H1 (cell line): ENCODE results near the gene TGFBR2. TPM values are rescaled to one million over a fixed set of nuclear protein-coding genes. Genes with fewer than 3 reads are reported as not detected.

Experiments
- CTCF ChIA-PET: fragments of 300-600 bp; sonication (Branson Sonifier 250); formaldehyde crosslinking; loops from one replicate; lab custom pipeline; 2021; ENCODE audit not compliant: partially characterized antibody; lab: Charles Lee
- POLR2A ChIA-PET: fragments of 300-600 bp; sonication (Branson Sonifier 250); formaldehyde crosslinking; loops from one replicate; lab custom pipeline; 2021; ENCODE audit warnings: inconsistent platforms; ENCODE audit not compliant: partially characterized antibody; lab: Charles Lee
- DNase-seq, 2 experiments: peaks; one replicate each; pipeline versions ENCODE4 v3.0.0 to v3.0.0-alpha.2; 2010 to 2022; ENCODE audit warnings: low spot score in 2 of 2, low read depth in 1 of 2, mixed read lengths in 1 of 2
- FAIRE-seq: peaks from 2 replicates; lab custom pipeline; 2011; peaks lifted over from hg19 to GRCh38; lab: Jason Lieb, UNC
- H2AFZ ChIP-seq: 2 replicates; pipeline ENCODE4 v1.8.1; 2012; ENCODE audit warnings: low read length, inconsistent platforms
- H2AK5ac ChIP-seq: 2 replicates; pipeline ENCODE4 v1.6.1; 2013; ENCODE audit warnings: low read depth, low read length
- H2BK120ac ChIP-seq: replicated peaks from 2 replicates; pipeline ENCODE3; 2013; ENCODE audit warnings: low read depth, low read length, inconsistent platforms
- H2BK12ac ChIP-seq: 2 replicates; pipeline ENCODE4 v1.6.1; 2013; ENCODE audit warnings: low read depth, low read length
- H2BK15ac ChIP-seq: 2 replicates; pipeline ENCODE4 v1.6.1; 2013; ENCODE audit warnings: low read length
- H2BK20ac ChIP-seq: 2 replicates; pipeline ENCODE4 v1.6.1; 2013; ENCODE audit warnings: low read length
- H2BK5ac ChIP-seq: 2 replicates; pipeline ENCODE4 v1.6.1; 2013; ENCODE audit warnings: low read depth, low read length
- H3K14ac ChIP-seq: 2 replicates; pipeline ENCODE4 v1.6.1; 2013; ENCODE audit warnings: inconsistent platforms; ENCODE audit not compliant: insufficient read length
- H3K18ac ChIP-seq: 2 replicates; pipeline ENCODE4 v1.6.1; 2013; ENCODE audit warnings: low read length; ENCODE audit errors: extremely low read depth
- H3K23ac ChIP-seq: 2 replicates; pipeline ENCODE4 v1.6.1; 2013; ENCODE audit warnings: inconsistent platforms; ENCODE audit not compliant: insufficient read length
- H3K23me2 ChIP-seq: 2 replicates; pipeline ENCODE4 v1.6.1; 2013; ENCODE audit warnings: low read depth, low read length
- H3K27ac ChIP-seq: 2 replicates; pipeline ENCODE4 v1.6.1; 2011; ENCODE audit warnings: low read depth, low read length, inconsistent platforms
- H3K27me3 ChIP-seq, 4 experiments: replicated peaks in 1 of 4; 1 replicate in 1 of 4; 2 replicates in 3 of 4; pipeline versions ENCODE4 v1.6.1 to v1.8.1; 2011 to 2013; ENCODE audit warnings: low read length in 3 of 4, mild to moderate bottlenecking in 3 of 4, inconsistent platforms in 2 of 4, mixed read lengths in 2 of 4, moderate library complexity in 1 of 4; ENCODE audit not compliant: control insufficient read depth in 3 of 4, insufficient read depth in 3 of 4; ENCODE audit errors: extremely low read depth in 1 of 4
- H3K36me3 ChIP-seq, 4 experiments: 2 replicates each; pipeline versions ENCODE4 v1.6.1 to v1.8.1; 2011 to 2013; ENCODE audit warnings: mild to moderate bottlenecking in 4 of 4, low read length in 3 of 4, moderate library complexity in 2 of 4, control low read depth in 1 of 4, inconsistent platforms in 1 of 4; ENCODE audit not compliant: insufficient read depth in 4 of 4, control insufficient read depth in 2 of 4
- H3K4ac ChIP-seq: replicated peaks from 2 replicates; pipeline ENCODE3; 2013; ENCODE audit warnings: low read length, low read depth, mixed read lengths, inconsistent platforms; ENCODE audit not compliant: insufficient read length
- H3K4me1 ChIP-seq, 4 experiments: replicated peaks in 1 of 4; 1 replicate in 1 of 4; 2 replicates in 3 of 4; pipeline versions ENCODE4 v1.6.1 to v1.8.1; 2011 to 2013; ENCODE audit warnings: low read length in 3 of 4, inconsistent platforms in 2 of 4, mixed read lengths in 1 of 4; ENCODE audit not compliant: insufficient read depth in 4 of 4, control insufficient read depth in 3 of 4
- H3K4me2 ChIP-seq, 2 experiments: 2 replicates each; pipeline versions ENCODE4 v1.6.1 to v1.8.1; 2011 to 2013; ENCODE audit warnings: low read depth in 2 of 2, low read length in 2 of 2, control low read depth in 1 of 2, inconsistent platforms in 1 of 2, mild to moderate bottlenecking in 1 of 2; ENCODE audit not compliant: insufficient read depth in 1 of 2
- H3K4me3 ChIP-seq, 4 experiments: fragments of 200-600, 300-600 bp in 1 of 4; sonication (generic), shearing (Covaris generic), sonication (Bioruptor Twin) in 1 of 4; 2 replicates each; pipeline versions ENCODE4 v1.5.1 to v1.8.1; 2011 to 2016; ENCODE audit warnings: low read length in 4 of 4, low read depth in 3 of 4, control low read depth in 2 of 4, inconsistent platforms in 2 of 4, mild to moderate bottlenecking in 2 of 4, mixed read lengths in 1 of 4, moderate library complexity in 1 of 4; ENCODE audit not compliant: insufficient read depth in 2 of 4; ENCODE audit errors: extremely low read depth in 1 of 4
- H3K56ac ChIP-seq: replicated peaks from 2 replicates; pipeline ENCODE3; 2013; ENCODE audit warnings: low read depth, mild to moderate bottlenecking, mixed read lengths, low read length, inconsistent platforms; ENCODE audit not compliant: insufficient read length
- H3K79me1 ChIP-seq: 2 replicates; pipeline ENCODE4 v1.6.1; 2013; ENCODE audit warnings: low read depth, low read length, control low read depth
- H3K79me2 ChIP-seq, 2 experiments: 2 replicates each; pipeline versions ENCODE4 v1.6.1 to v1.8.1; 2012 to 2013; ENCODE audit warnings: low read length in 2 of 2, mild to moderate bottlenecking in 2 of 2, inconsistent platforms in 1 of 2; ENCODE audit not compliant: insufficient read depth in 2 of 2, control insufficient read depth in 1 of 2
- H3K9ac ChIP-seq, 4 experiments: replicated peaks in 1 of 4; 1 replicate in 1 of 4; 2 replicates in 3 of 4; pipeline versions ENCODE4 v1.6.1 to v1.8.1; 2011 to 2013; ENCODE audit warnings: low read depth in 3 of 4, low read length in 3 of 4, control low read depth in 2 of 4, mild to moderate bottlenecking in 2 of 4, moderate library complexity in 2 of 4, inconsistent platforms in 1 of 4; ENCODE audit errors: extremely low read depth in 1 of 4
- H3K9me3 ChIP-seq, 2 experiments: 2 replicates each; pipeline versions ENCODE4 v1.6.1 to v1.8.1; 2012 to 2013; ENCODE audit warnings: mild to moderate bottlenecking in 2 of 2, moderate library complexity in 2 of 2, control low read depth in 1 of 2, inconsistent platforms in 1 of 2, low read depth in 1 of 2, low read length in 1 of 2, mixed read lengths in 1 of 2; ENCODE audit not compliant: insufficient read depth in 2 of 2
- H4K20me1 ChIP-seq, 2 experiments: replicated peaks in 1 of 2; 2 replicates each; pipeline versions ENCODE3 to v1.8.1; 2011 to 2013; ENCODE audit warnings: inconsistent platforms in 2 of 2, low read length in 2 of 2, mild to moderate bottlenecking in 1 of 2; ENCODE audit not compliant: insufficient read depth in 2 of 2, control insufficient read depth in 1 of 2
- H4K5ac ChIP-seq: 2 replicates; pipeline ENCODE4 v1.6.1; 2013; ENCODE audit warnings: low read length, low read depth, mixed read lengths, inconsistent platforms; ENCODE audit not compliant: insufficient read length
- H4K8ac ChIP-seq: 2 replicates; pipeline ENCODE4 v1.8.0; 2013; ENCODE audit warnings: mild to moderate bottlenecking, moderate library complexity, low read length, inconsistent platforms; ENCODE audit not compliant: insufficient read depth; ENCODE audit errors: extremely low read depth
- H4K91ac ChIP-seq: replicated peaks from 2 replicates; pipeline ENCODE3; 2013; ENCODE audit warnings: low read length, mixed read lengths, inconsistent platforms; ENCODE audit not compliant: insufficient read length
- CHD2 ChIP-seq: IDR thresholded peaks from 2 replicates; pipeline ENCODE4 v1.6.1; 2012; ENCODE audit warnings: low read length, improper control_type of control experiment
- RFX5 ChIP-seq: IDR thresholded peaks from 2 replicates; pipeline ENCODE4 v1.6.1; 2011; ENCODE audit warnings: low read depth, low read length, improper control_type of control experiment, borderline replicate concordance
- SRF ChIP-seq: IDR thresholded peaks from 2 replicates; pipeline ENCODE4 v1.6.1; 2011; ENCODE audit warnings: mild to moderate bottlenecking, low read depth, low read length, moderate library complexity
- polyA plus RNA-seq, 7 experiments: library from polyadenylated mRNA; depleted of rRNA in 3 of 7; stranded (reverse) in 5 of 7; unstranded in 2 of 7; fragments of >200 nt in 5 of 7; fragments of 200-250 nt in 2 of 7; gene quantifications; 1 replicate in 5 of 7; 2 replicates in 1 of 7; 4 replicates in 1 of 7; pipeline versions ENCODE4 v1.2.1 to v1.2.3, GENCODE V29; 2011 to 2013; ENCODE audit warnings: missing spikeins in 2 of 7, mixed read lengths in 2 of 7
- total RNA-seq: library from RNA; stranded (reverse); fragmentation: NEBNext Ultra II Directional; extraction: Animal tissue kit (Norgen Biotek cat#: 25700); gene quantifications from 2 replicates; pipeline ENCODE4 v1.2.1, GENCODE V29; 2021

The TGFBR2 gene
- total and polyA plus RNA-seq, 2 of the 8 experiments (the other 6 are each of a cell fraction or from before 2014, with no cell fraction given): 4.2 to 7.4 TPM

GRCh38 chr3:30710017-30710416 lies 103.6 kb downstream of the TGFBR2 start (continued):
- no peak for TF ChIP-seq SRF

- Histone ChIP-seq H3K9me3 (peaks cover 4 to 9% of the 10 kb centered on the region in 2 experiments; a peak in 3 of 4 replicates), H2BK20ac (no peak overlapping the region), H3K79me1 (no peaks in the 10 kb centered on the region), H3K79me2 (no peaks in the 10 kb centered on the region), H4K5ac (no peak overlapping the region), H2BK12ac (no peak overlapping the region), H2BK15ac (no peak overlapping the region), H3K23me2 (no peaks in the 10 kb centered on the region), H2AFZ (no peak overlapping the region), H3K14ac (no peak overlapping the region), H3K4ac (no peak overlapping the region), H2AK5ac (no peak overlapping the region), H3K27ac (no peak overlapping the region), H4K8ac (no peak overlapping the region), H3K4me2 (no peak overlapping the region), H4K91ac (no peak overlapping the region), H2BK5ac (no peak overlapping the region), H3K56ac (no peak overlapping the region), H3K4me3 (no peak overlapping the region), H3K36me3 (peaks cover 0 to 6% (median 0%) of the 10 kb centered on the region in 4 experiments; a peak in 2 of 8 replicates), H2BK120ac (no peak overlapping the region), H3K18ac (no peak overlapping the region), H3K23ac (no peak overlapping the region), H4K20me1 (no peaks in the 10 kb centered on the region), H3K27me3 (no peaks in the 10 kb centered on the region), H3K9ac (no peak overlapping the region), H3K4me1 (no peaks in the 10 kb centered on the region)
- DNase-seq (no peak), FAIRE-seq (no peak)
- no peak for TF ChIP-seq CHD2
- TF ChIP-seq RFX5: no peak
- POLR2A ChIA-PET: no interaction called here
- CTCF ChIA-PET: no interaction called here
These were observed 104.8 kb downstream of the TGFBR2 start for GRCh38 chr3:30711151-30711550.
